ENCODE data around the gene SERPINA9.

DNA sequence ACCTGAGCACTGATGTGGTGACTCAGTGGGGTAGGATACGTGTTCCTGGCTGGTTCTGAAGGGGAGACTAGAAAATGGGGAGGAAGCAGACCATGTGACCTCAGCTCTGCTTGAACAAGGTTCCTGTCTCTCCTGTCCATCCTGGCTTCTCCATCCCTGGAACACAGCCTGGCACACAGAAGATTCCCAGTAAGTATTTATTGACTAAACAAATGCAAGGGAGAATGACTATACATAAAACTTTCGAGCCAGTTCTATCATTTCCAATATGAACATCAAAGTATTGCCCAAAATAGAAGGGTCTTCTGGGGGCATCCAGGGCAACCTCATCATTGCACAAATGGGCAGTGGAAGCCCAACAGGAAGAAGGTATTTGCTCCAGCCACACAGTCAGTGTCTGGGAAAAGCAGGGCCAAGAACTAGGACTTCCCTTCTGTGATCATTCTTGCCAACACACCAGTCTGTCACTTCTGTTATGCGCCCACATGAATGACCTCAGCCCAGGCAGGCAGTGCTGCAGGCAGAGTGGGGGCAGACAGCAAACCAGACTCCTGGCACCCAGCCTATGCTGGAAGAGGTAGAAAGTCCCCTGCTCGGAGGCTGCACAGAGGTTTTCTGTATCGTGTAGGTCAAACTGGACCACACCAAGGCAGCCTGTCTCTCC, 5.6 kb upstream of the SERPINA9 start:
- TF ChIP-seq, protein P1, sequence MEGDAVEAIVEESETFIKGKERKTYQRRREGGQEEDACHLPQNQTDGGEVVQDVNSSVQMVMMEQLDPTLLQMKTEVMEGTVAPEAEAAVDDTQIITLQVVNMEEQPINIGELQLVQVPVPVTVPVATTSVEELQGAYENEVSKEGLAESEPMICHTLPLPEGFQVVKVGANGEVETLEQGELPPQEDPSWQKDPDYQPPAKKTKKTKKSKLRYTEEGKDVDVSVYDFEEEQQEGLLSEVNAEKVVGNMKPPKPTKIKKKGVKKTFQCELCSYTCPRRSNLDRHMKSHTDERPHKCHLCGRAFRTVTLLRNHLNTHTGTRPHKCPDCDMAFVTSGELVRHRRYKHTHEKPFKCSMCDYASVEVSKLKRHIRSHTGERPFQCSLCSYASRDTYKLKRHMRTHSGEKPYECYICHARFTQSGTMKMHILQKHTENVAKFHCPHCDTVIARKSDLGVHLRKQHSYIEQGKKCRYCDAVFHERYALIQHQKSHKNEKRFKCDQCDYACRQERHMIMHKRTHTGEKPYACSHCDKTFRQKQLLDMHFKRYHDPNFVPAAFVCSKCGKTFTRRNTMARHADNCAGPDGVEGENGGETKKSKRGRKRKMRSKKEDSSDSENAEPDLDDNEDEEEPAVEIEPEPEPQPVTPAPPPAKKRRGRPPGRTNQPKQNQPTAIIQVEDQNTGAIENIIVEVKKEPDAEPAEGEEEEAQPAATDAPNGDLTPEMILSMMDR (conservative IDR thresholded peaks at IDR 0.05): no peak
- no peak for TF ChIP-seq EZH2 (IDR thresholded peaks at IDR 0.05; ENCODE audit: low read depth)

Measured in PC-9 (cell line).